T1000 (cell line): ENCODE measurements around the gene ST6GALNAC1.

Experiments
- DNase-seq: peaks from one replicate; lab custom pipeline; 2025; ENCODE audit warnings: mixed read lengths; lab: John Stamatoyannopoulos, UW

ST6GALNAC1 gene

DNA sequence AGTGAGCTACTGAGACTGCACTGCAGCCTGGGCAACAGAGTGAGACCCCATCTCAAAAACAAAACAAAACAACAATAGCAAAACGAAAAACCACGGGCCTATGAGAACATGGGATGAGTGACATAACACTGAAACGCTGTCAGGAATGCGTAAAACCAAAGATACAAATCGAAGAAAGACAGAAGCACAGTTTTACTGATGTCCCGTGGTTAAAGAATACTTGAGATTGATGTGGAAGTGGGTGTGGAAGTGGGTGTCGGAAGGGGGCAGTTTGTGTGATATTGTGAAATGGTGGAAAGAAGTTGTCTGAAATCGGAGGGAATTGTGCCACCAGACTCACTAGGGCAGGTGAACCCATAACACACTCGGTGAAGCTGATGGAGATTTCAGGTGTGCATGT, 67.4 kb downstream of the ST6GALNAC1 start:
- no peak for DNase-seq

DNA sequence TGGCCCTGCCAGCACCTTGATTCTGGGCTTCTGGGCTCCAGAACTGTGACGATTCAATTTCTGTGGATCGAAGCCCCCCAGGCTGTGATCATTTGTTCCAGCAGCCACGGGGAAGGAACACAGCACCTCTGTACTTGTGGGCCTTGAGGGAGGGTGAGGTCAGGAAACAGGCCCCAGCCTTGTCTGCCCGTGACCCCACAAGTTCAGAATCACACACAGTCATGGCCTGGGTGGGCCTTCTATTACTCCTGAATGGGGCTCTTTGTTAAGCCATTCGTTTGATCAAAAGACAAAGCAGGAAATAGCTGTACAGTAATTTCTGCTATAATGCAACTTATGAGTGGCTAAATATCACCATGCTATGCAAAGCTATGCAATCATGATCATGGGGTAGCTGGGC, 68.0 kb downstream of the ST6GALNAC1 start:
- DNase-seq = no peak
